Thoracic aorta endothelial cell (primary cell): ENCODE data around the gene EIF3I. TPM values are rescaled to one million over a fixed set of nuclear protein-coding genes. Genes with fewer than 3 reads are reported as not detected.

Experiments used
- small RNA-seq: library from RNA; depleted of rRNA; stranded (forward); fragments of <200 nt; gene quantifications from one replicate; pipeline ENCODE3, GENCODE V24; 2012
- total RNA-seq: library from RNA; depleted of rRNA; stranded (reverse); fragments of >200 nt; gene quantifications from 2 replicates; pipeline ENCODE4 v1.2.3, GENCODE V29; 2012

The EIF3I gene
- total RNA-seq = 297 and 307 TPM in 2 replicates

GRCh38 chr1:32221980-32222755 is at the start of gene EIF3I, which contains the start of gene TMEM234:
EIF3I (plus strand) TSS chr1:32222407; CDS start chr1:32222442, 35 bp downstream.
TMEM234 (minus strand) TSS chr1:32222353; CDS start chr1:32222322, 31 bp downstream.

GRCh38 chr1:32179443-32180185 is 42.6 kb upstream of the EIF3I start, which contains the start of gene TXLNA:
TXLNA (plus strand) TSS chr1:32179675; CDS start chr1:32180346, 671 bp downstream.

GRCh38 chr1:32200226-32201010 is 21.8 kb upstream of the EIF3I start, which contains the start of gene CCDC28B:
CCDC28B (plus strand) TSS chr1:32200595; CDS start chr1:32201936, 1,341 bp downstream.

GRCh38 chr1:32205401-32206370 is 16.5 kb upstream of the EIF3I start, which contains the start of gene IQCC:
IQCC (plus strand) TSS chr1:32205671; CDS start chr1:32205682, 11 bp downstream.

GRCh38 chr1:32208891-32209328 is 13.3 kb upstream of the EIF3I start, which contains the start of gene DCDC2B:
DCDC2B (plus strand) TSS chr1:32209089; CDS start chr1:32209094, 5 bp downstream.

GRCh38 chr1:32246888-32247273 is 24.7 kb downstream of the EIF3I start, which contains the start of gene FAM167B:
FAM167B (plus strand) TSS chr1:32247222; CDS start chr1:32247422, 200 bp downstream.

GRCh38 chr1:32250893-32251716 is 28.9 kb downstream of the EIF3I start, which contains the start of gene LCK:
LCK (plus strand) TSS chr1:32251265; CDS start chr1:32274330, 23,065 bp downstream.

Small RNAs within 50 kb of the gene (small RNA-seq; reads per million reads assigned to genes)
- gene RF00017 = not detected

Other genes with a start within 250 kb of the EIF3I start
- gene KHDRBS1, start 208.5 kb upstream of the EIF3I start, total RNA-seq = 117 and 141 TPM in 2 replicates
- 15.6 and 19.7 TPM in 2 replicates for gene TMEM39B, start 149.5 kb upstream of the EIF3I start, total RNA-seq
- 74.9 and 87.3 TPM in 2 replicates for gene KPNA6, start 114.4 kb upstream of the EIF3I start, total RNA-seq
- 75.5 and 81.6 TPM in 2 replicates for gene TXLNA, start 42.7 kb upstream of the EIF3I start, total RNA-seq
- 10.0 and 11.8 TPM in 2 replicates for gene CCDC28B, start 21.8 kb upstream of the EIF3I start, total RNA-seq
- gene IQCC, start 16.7 kb upstream of the EIF3I start, total RNA-seq = 1.1 and 1.9 TPM in 2 replicates
- not detected in 2 replicates for gene DCDC2B, start 13.3 kb upstream of the EIF3I start, total RNA-seq
- gene TMEM234, start 54 bp upstream of the EIF3I start, total RNA-seq = 12.1 and 12.9 TPM in 2 replicates
- 0.93 and 3.3 TPM in 2 replicates for gene FAM167B, start 24.8 kb downstream of the EIF3I start, total RNA-seq
- 0.13 TPM in 1 of 2 replicates, not detected in the other for gene LCK, start 28.9 kb downstream of the EIF3I start, total RNA-seq
- gene HDAC1, start 69.7 kb downstream of the EIF3I start, total RNA-seq = 110 and 122 TPM in 2 replicates
- 118 and 121 TPM in 2 replicates for gene MARCKSL1, start 113.8 kb downstream of the EIF3I start, total RNA-seq
- 1.1 and 1.5 TPM in 2 replicates for gene FAM229A, start 140.1 kb downstream of the EIF3I start, total RNA-seq
- gene TSSK3, start 140.1 kb downstream of the EIF3I start, total RNA-seq = 0.27 and 0.65 TPM in 2 replicates
- gene BSDC1, start 172.0 kb downstream of the EIF3I start, total RNA-seq = 50.7 and 50.8 TPM in 2 replicates
- gene ZBTB8B, start 242.7 kb downstream of the EIF3I start, total RNA-seq = under 0.01 TPM in 2 replicates